WTC11 (cell line): ENCODE results near the gene CHRM2.

Experiments used
- IRF1 ChIP-seq: sonication (generic); formaldehyde crosslinking; IDR thresholded peaks from 2 replicates; pipeline ENCODE4 v1.8.0; 2023; ENCODE audit warnings: missing genetic modification reagents
- JUN ChIP-seq: sonication (generic); formaldehyde crosslinking; IDR thresholded peaks from 2 replicates; pipeline ENCODE4 v1.8.0; 2023; ENCODE audit warnings: mild to moderate bottlenecking, missing genetic modification reagents
- MAX ChIP-seq: sonication (generic); formaldehyde crosslinking; IDR thresholded peaks from 2 replicates; pipeline ENCODE4 v1.8.0; 2022; ENCODE audit warnings: mild to moderate bottlenecking, missing genetic modification reagents
- MXD4 ChIP-seq: fragments of 250-450 bp; sonication (Bioruptor Pico); IDR thresholded peaks from 2 replicates; pipeline ENCODE4 v1.8.0; 2021; ENCODE audit warnings: mild to moderate bottlenecking, moderate library complexity, borderline replicate concordance
- NFYB ChIP-seq: sonication (generic); formaldehyde crosslinking; conservative IDR thresholded peaks from 2 replicates; pipeline ENCODE4 v1.8.0; 2022; ENCODE audit warnings: low read depth, missing genetic modification reagents
- NR2C2 ChIP-seq: sonication (generic); formaldehyde crosslinking; IDR thresholded peaks from 2 replicates; pipeline ENCODE4 v1.8.0; 2022; ENCODE audit warnings: mild to moderate bottlenecking, missing genetic modification reagents
- PREB ChIP-seq: sonication (generic); formaldehyde crosslinking; IDR thresholded peaks from 2 replicates; pipeline ENCODE4 v1.8.1; 2022; ENCODE audit warnings: mild to moderate bottlenecking, missing genetic modification reagents, moderate library complexity, borderline replicate concordance
- RORB ChIP-seq: fragments of 250-450 bp; sonication (Bioruptor Pico); IDR thresholded peaks from 2 replicates; pipeline ENCODE4 v1.9.0; 2021; ENCODE audit warnings: mild to moderate bottlenecking
- ZBTB21 ChIP-seq: sonication (generic); formaldehyde crosslinking; IDR thresholded peaks from 2 replicates; pipeline ENCODE4 v1.8.1; 2023; ENCODE audit warnings: mild to moderate bottlenecking, missing genetic modification reagents, borderline replicate concordance
- ZBTB43 ChIP-seq: sonication (generic); formaldehyde crosslinking; IDR thresholded peaks from 2 replicates; pipeline ENCODE4 v1.8.1; 2023; ENCODE audit warnings: mild to moderate bottlenecking, missing genetic modification reagents
- TF ChIP-seq, protein P1 (sequence below): fragments of 200-600 bp; IDR thresholded peaks from 2 replicates; pipeline ENCODE4 v1.8.0; 2022; ENCODE audit warnings: antibody characterized with exemption
- TF ChIP-seq, protein P2 (sequence below): sonication (generic); formaldehyde crosslinking; IDR thresholded peaks from 2 replicates; pipeline ENCODE4 v1.8.0; 2023; ENCODE audit warnings: mild to moderate bottlenecking, missing genetic modification reagents
- TF ChIP-seq, protein P3 (sequence below): sonication (generic); formaldehyde crosslinking; IDR thresholded peaks from 2 replicates; pipeline ENCODE4 v1.8.0; 2022; ENCODE audit warnings: mild to moderate bottlenecking, missing genetic modification reagents
- TF ChIP-seq, protein P4 (sequence below): sonication (generic); formaldehyde crosslinking; IDR thresholded peaks from 2 replicates; pipeline ENCODE4 v1.8.1; 2022; ENCODE audit warnings: low read depth, missing genetic modification reagents, borderline replicate concordance

DNA sequence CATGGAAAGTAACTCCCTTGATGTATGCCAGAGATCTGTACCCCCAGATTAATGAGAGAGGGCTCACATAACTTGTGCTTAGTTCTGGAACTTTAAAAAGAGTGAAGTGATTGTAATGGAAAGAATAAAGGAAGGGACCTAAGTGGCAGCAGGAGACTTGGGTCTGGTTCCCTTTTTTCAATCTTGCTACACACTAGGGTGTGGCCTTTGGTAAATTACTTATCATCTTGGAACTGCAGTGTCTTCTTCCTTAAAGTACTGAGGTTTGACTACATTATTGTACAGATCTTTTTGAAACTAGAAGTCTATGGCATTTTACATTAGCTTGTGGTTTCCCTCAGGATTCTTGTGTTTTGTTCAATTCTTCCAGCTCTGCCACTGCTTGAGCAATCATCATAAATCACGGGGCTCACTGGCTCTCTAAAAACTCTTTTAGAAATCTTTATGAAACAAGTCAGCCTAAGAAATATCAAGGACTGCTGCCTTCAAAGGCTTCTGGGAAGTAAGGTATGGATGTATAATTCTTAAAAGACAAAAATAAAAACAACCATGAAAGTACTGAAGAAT lies 22.5 kb upstream of the CHRM2 start:
- TF ChIP-seq PREB (CRISPR knock-in tag) (no peak), MAX (no peak), ZBTB21 (no peak), ZBTB43 (no peak), NFYB (no peak), JUN (CRISPR knock-in tag) (no peak), IRF1 (CRISPR knock-in tag) (no peak), RORB (CRISPR knock-in tag) (no peak), MXD4 (no peak), NR2C2 (no peak)
- TF ChIP-seq, protein P1, sequence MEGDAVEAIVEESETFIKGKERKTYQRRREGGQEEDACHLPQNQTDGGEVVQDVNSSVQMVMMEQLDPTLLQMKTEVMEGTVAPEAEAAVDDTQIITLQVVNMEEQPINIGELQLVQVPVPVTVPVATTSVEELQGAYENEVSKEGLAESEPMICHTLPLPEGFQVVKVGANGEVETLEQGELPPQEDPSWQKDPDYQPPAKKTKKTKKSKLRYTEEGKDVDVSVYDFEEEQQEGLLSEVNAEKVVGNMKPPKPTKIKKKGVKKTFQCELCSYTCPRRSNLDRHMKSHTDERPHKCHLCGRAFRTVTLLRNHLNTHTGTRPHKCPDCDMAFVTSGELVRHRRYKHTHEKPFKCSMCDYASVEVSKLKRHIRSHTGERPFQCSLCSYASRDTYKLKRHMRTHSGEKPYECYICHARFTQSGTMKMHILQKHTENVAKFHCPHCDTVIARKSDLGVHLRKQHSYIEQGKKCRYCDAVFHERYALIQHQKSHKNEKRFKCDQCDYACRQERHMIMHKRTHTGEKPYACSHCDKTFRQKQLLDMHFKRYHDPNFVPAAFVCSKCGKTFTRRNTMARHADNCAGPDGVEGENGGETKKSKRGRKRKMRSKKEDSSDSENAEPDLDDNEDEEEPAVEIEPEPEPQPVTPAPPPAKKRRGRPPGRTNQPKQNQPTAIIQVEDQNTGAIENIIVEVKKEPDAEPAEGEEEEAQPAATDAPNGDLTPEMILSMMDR, result no peak
- TF ChIP-seq, protein P2, sequence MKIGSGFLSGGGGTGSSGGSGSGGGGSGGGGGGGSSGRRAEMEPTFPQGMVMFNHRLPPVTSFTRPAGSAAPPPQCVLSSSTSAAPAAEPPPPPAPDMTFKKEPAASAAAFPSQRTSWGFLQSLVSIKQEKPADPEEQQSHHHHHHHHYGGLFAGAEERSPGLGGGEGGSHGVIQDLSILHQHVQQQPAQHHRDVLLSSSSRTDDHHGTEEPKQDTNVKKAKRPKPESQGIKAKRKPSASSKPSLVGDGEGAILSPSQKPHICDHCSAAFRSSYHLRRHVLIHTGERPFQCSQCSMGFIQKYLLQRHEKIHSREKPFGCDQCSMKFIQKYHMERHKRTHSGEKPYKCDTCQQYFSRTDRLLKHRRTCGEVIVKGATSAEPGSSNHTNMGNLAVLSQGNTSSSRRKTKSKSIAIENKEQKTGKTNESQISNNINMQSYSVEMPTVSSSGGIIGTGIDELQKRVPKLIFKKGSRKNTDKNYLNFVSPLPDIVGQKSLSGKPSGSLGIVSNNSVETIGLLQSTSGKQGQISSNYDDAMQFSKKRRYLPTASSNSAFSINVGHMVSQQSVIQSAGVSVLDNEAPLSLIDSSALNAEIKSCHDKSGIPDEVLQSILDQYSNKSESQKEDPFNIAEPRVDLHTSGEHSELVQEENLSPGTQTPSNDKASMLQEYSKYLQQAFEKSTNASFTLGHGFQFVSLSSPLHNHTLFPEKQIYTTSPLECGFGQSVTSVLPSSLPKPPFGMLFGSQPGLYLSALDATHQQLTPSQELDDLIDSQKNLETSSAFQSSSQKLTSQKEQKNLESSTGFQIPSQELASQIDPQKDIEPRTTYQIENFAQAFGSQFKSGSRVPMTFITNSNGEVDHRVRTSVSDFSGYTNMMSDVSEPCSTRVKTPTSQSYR (CRISPR knock-in tag), result no peak
- TF ChIP-seq, protein P3, sequence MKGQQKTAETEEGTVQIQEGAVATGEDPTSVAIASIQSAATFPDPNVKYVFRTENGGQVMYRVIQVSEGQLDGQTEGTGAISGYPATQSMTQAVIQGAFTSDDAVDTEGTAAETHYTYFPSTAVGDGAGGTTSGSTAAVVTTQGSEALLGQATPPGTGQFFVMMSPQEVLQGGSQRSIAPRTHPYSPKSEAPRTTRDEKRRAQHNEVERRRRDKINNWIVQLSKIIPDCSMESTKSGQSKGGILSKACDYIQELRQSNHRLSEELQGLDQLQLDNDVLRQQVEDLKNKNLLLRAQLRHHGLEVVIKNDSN (CRISPR knock-in tag), result no peak
- TF ChIP-seq, protein P4, sequence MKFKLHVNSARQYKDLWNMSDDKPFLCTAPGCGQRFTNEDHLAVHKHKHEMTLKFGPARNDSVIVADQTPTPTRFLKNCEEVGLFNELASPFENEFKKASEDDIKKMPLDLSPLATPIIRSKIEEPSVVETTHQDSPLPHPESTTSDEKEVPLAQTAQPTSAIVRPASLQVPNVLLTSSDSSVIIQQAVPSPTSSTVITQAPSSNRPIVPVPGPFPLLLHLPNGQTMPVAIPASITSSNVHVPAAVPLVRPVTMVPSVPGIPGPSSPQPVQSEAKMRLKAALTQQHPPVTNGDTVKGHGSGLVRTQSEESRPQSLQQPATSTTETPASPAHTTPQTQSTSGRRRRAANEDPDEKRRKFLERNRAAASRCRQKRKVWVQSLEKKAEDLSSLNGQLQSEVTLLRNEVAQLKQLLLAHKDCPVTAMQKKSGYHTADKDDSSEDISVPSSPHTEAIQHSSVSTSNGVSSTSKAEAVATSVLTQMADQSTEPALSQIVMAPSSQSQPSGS, result no peak
